HG02571 (cell line): ENCODE measurements around the gene PCYT1A.
"Not testable (repeated sequence)": the region's sequence is repeated elsewhere in the genome, so short reads cannot be mapped to it uniquely, and the experiment has no call there.

Experiments used
- ATAC-seq: cut with Tn5 transposase; IDR thresholded peaks from one replicate; pipeline ENCODE4 v1.9.1; 2021; ENCODE audit warnings: mild to moderate bottlenecking, moderate library complexity; ENCODE audit not compliant: unreplicated experiment

Gene PCYT1A

GRCh38 chr3:196194542-196194915 is 93.0 kb downstream of the PCYT1A start:
- no peak for ATAC-seq

- ATAC-seq: no peak
Observed at GRCh38 chr3:196193736-196194541, 93.6 kb downstream of the PCYT1A start.

GRCh38 chr3:196193133-196193735 is 94.3 kb downstream of the PCYT1A start:
- no peak for ATAC-seq

GRCh38 chr3:196192524-196193051 is 94.9 kb downstream of the PCYT1A start:
- peak; percentile 19 for ATAC-seq

GRCh38 chr3:196192036-196192523 is 95.4 kb downstream of the PCYT1A start:
- peak; percentile 30 for ATAC-seq

- ATAC-seq: no peak
Observed at GRCh38 chr3:196189566-196190347, 97.8 kb downstream of the PCYT1A start.

- peak; percentile 48 for ATAC-seq
Observed at GRCh38 chr3:196186651-196187573, 100.6 kb downstream of the PCYT1A start.

GRCh38 chr3:196184881-196185280 is 102.6 kb downstream of the PCYT1A start:
- ATAC-seq: no peak

- not testable (repeated sequence) for ATAC-seq
Observed at GRCh38 chr3:196184169-196184432, 103.4 kb downstream of the PCYT1A start.

GRCh38 chr3:196181127-196181546 is 106.4 kb downstream of the PCYT1A start:
- no peak for ATAC-seq

- ATAC-seq: no peak
Observed at GRCh38 chr3:196180346-196180745, 107.2 kb downstream of the PCYT1A start.
